ENCODE results near the gene PLXDC1.
"Not testable (repeated sequence)": the region's sequence is repeated elsewhere in the genome, so short reads cannot be mapped to it uniquely, and the experiment has no call there.

PLXDC1 gene

GRCh38 chr17:39170558-39170957 lies 19.1 kb upstream of the PLXDC1 start:
- H3K4me1 Mint-ChIP-seq (ENCODE audit: low read depth) = peaks cover 35% of the 10 kb centered on the region
- peaks cover 43% of the 10 kb centered on the region for H3K27me3 Mint-ChIP-seq (ENCODE audit: low read depth)
- H3K4me3 Mint-ChIP-seq = no peak overlapping the region
- no peaks in the 10 kb centered on the region for H3K36me3 Mint-ChIP-seq (ENCODE audit: low read depth)
- H3K9me3 Mint-ChIP-seq = no peaks in the 10 kb centered on the region
- no peak overlapping the region for H3K27ac Mint-ChIP-seq

GRCh38 chr17:39170109-39170508 lies 18.7 kb upstream of the PLXDC1 start:
- Mint-ChIP-seq H3K9me3 (no peaks in the 10 kb centered on the region), H3K36me3 (ENCODE audit: low read depth) (no peaks in the 10 kb centered on the region), H3K27ac (no peak overlapping the region), H3K4me1 (ENCODE audit: low read depth) (peaks cover 36% of the 10 kb centered on the region), H3K4me3 (no peak overlapping the region), H3K27me3 (ENCODE audit: low read depth) (peaks cover 44% of the 10 kb centered on the region)

GRCh38 chr17:39169518-39169917 lies 18.1 kb upstream of the PLXDC1 start:
- Mint-ChIP-seq H3K27me3 (ENCODE audit: low read depth) (peaks cover 50% of the 10 kb centered on the region), H3K27ac (no peak overlapping the region), H3K4me3 (no peak overlapping the region), H3K9me3 (no peaks in the 10 kb centered on the region), H3K4me1 (ENCODE audit: low read depth) (peaks cover 42% of the 10 kb centered on the region), H3K36me3 (ENCODE audit: low read depth) (no peaks in the 10 kb centered on the region)

GRCh38 chr17:39169101-39169500 lies 17.7 kb upstream of the PLXDC1 start:
- Mint-ChIP-seq H3K27me3 (ENCODE audit: low read depth) (peaks cover 52% of the 10 kb centered on the region), H3K27ac (no peak overlapping the region), H3K4me3 (no peak overlapping the region), H3K4me1 (ENCODE audit: low read depth) (peaks cover 45% of the 10 kb centered on the region), H3K9me3 (no peaks in the 10 kb centered on the region), H3K36me3 (ENCODE audit: low read depth) (no peaks in the 10 kb centered on the region)

DNA sequence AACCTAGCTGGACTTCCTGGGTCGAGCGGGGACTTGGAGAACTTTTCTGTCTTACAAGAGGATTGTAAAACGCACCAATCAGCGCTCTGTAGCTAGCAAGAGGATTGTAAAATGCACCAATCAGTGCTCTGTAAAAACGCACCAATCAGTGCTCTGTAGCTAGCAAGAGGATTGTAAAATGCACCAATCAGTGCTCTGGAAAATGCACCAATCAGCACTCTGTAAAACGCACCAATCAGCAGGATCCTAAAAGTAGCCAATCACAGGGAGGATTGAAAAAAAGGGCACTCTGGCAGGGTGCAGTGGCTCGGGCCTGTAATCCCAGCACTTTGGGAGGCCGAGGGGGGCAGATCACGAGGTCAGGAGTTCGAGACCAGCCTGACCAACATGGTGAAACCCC lies 17.1 kb upstream of the PLXDC1 start:
- Mint-ChIP-seq H3K4me1 (ENCODE audit: low read depth) (peaks cover 44% of the 10 kb centered on the region), H3K27me3 (ENCODE audit: low read depth) (peaks cover 54% of the 10 kb centered on the region)
- not testable (repeated sequence) for H3K9me3 Mint-ChIP-seq; H3K36me3 Mint-ChIP-seq (ENCODE audit: low read depth); H3K4me3 Mint-ChIP-seq; H3K27ac Mint-ChIP-seq

DNA sequence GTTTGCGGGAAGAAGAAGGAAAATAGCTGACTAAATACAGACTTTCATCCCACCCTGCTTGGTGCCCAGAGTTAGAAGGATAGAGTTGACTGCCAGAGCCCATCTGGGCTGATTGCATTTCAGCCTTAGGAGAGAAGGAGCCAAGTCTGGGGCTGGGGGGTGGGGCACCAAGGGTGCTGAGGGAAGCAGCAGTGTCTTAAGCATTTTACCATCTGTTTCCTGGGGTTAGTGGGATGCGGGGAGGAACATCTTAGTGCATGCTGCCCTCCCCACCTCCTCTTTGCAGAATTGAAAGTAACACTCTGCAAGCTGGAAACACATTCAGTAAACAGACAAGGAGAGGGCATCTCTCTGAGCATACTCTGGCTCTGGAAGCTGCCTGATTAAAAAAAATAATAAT lies 16.0 kb upstream of the PLXDC1 start:
- no peaks in the 10 kb centered on the region for H3K9me3 Mint-ChIP-seq
- peaks cover 43% of the 10 kb centered on the region for H3K4me1 Mint-ChIP-seq (ENCODE audit: low read depth)
- H3K27ac Mint-ChIP-seq = peak overlapping the region; percentile 64
- peak overlapping the region; percentile 26 for H3K4me3 Mint-ChIP-seq
- peaks cover 57% of the 10 kb centered on the region for H3K27me3 Mint-ChIP-seq (ENCODE audit: low read depth)
- H3K36me3 Mint-ChIP-seq (ENCODE audit: low read depth) = no peaks in the 10 kb centered on the region

DNA sequence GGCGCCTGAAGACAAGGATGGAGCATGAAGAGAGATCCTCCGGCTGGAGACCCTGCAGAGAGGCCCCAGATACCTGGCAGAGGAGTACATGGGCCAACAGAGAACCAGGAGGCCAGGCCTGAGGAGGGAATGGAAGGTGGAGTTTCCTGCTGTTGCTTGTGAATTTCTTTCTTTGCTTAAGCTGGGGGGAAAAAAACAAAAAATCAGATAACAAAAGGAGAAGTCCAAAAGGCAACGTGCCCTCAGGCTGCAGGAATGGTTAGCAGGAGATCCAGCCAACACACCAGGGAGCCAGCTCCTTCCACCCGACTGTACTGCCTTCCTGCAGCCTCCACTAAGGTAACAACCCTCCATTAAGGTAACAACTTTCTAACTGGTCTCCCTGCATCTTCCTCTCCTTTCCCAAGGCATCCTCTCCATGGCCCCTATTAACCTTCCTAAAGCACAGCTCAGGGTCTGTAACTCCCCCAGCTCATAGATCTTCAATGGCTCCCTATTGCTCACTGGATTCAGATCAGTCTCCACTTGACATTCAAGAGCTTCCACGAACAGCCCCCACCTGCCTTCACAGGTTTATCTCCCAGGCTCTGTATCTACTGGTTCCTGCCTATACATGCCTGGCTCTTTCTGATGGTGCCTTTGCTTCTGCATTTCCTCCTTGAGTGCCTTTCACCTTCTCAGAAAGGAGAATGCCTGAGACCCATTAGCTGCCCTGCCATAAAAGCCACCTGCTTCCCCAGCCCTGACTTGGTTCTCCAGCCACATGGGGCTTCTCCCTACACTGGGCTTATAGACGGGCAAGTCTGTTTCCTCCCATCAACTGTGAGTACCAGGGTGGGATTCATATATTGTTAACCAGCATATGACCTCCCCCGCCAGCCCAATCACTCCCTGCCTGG lies 15.2 kb upstream of the PLXDC1 start:
- Mint-ChIP-seq H3K27ac (no peak overlapping the region), H3K36me3 (ENCODE audit: low read depth) (no peaks in the 10 kb centered on the region), H3K4me3 (peak overlapping the region; percentile 13), H3K27me3 (ENCODE audit: low read depth) (peaks cover 55% of the 10 kb centered on the region), H3K9me3 (no peaks in the 10 kb centered on the region), H3K4me1 (ENCODE audit: low read depth) (peaks cover 36% of the 10 kb centered on the region)

DNA sequence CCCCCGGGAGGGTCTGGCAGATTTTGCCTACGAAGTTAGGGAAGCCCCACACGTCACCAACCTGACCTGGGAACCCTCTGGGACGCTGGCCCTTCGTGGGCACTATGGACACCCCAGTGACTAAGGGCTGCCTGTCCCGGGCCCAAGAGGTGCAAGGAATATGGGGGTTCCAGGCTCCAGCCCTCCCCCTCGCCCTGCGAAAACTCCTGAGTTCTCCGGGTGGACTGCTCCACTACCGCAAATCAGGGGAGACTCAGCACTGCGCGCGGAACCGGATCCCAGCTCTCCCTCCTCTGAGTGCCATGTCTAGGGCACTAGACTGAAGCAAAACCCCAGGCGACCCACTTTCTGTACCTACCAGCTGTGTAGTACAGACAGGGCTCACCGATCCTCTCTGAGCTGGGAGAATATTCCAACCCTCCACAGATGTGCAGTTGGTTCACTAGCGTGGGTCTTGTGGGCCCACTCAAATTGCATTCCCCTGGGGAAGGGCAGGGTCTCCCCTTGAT lies 14.5 kb upstream of the PLXDC1 start, which contains the start of gene ARL5C:
TSS of gene ARL5C (minus strand) at position 321 of the 509 bp plus-strand sequence. CDS start 401 bp downstream, outside the sequence.
- Mint-ChIP-seq H3K27me3 (ENCODE audit: low read depth) (peaks cover 54% of the 10 kb centered on the region), H3K9me3 (no peaks in the 10 kb centered on the region), H3K4me3 (peak within 1 kb of the TSS; percentile 89), H3K27ac (no peak within 1 kb of the TSS), H3K4me1 (ENCODE audit: low read depth) (peaks cover 36% of the 10 kb centered on the region), H3K36me3 (ENCODE audit: low read depth) (no peaks in the 10 kb centered on the region)

DNA sequence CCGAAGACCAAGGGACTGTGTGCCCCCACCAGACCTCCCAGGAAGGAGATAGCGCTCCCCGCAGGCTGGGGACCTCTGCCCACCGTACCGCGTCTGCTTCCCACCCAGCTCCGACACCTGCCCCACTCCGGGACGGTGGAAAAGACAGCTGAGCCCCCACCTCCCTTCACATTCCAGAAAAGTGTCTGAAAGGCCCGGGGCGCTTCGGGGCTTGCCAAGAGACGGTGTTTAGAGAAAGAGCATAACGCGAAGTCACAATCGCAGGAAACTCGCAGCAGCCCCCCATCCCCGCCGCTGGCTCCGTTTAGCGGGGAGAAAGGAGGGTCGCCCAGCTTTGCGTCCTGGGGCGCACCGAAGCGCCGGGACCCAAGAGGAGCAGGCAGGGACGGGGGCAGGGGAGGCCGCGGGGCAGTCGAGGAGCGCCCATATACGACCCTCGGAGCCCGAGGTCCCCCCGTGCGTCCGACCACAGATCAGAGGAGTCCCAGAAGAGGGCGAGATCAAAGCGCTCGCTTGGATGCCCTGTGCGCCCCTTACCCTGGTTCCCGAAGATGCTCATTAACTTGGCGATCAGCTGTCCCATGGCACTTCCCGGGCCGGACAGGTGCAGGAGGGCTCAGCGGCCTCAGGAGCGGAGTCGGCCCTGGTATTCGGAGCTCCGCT lies 13.9 kb upstream of the PLXDC1 start:
- Mint-ChIP-seq H3K27me3 (ENCODE audit: low read depth) (peaks cover 50% of the 10 kb centered on the region), H3K4me1 (ENCODE audit: low read depth) (peaks cover 36% of the 10 kb centered on the region), H3K4me3 (peak overlapping the region; percentile 89), H3K27ac (no peak overlapping the region), H3K36me3 (ENCODE audit: low read depth) (no peaks in the 10 kb centered on the region), H3K9me3 (no peaks in the 10 kb centered on the region)

- Mint-ChIP-seq H3K9me3 (no peaks in the 10 kb centered on the region), H3K27me3 (ENCODE audit: low read depth) (peaks cover 44% of the 10 kb centered on the region), H3K4me3 (peak overlapping the region; percentile 89), H3K27ac (no peak overlapping the region), H3K36me3 (ENCODE audit: low read depth) (no peaks in the 10 kb centered on the region), H3K4me1 (ENCODE audit: low read depth) (peaks cover 36% of the 10 kb centered on the region)
Observed at GRCh38 chr17:39164675-39165143, 13.3 kb upstream of the PLXDC1 start.

GRCh38 chr17:39161962-39162361 lies 10.5 kb upstream of the PLXDC1 start:
- H3K4me3 Mint-ChIP-seq = no peak overlapping the region
- peaks cover 31% of the 10 kb centered on the region for H3K27me3 Mint-ChIP-seq (ENCODE audit: low read depth)
- H3K9me3 Mint-ChIP-seq = no peaks in the 10 kb centered on the region
- H3K27ac Mint-ChIP-seq = no peak overlapping the region
- H3K36me3 Mint-ChIP-seq (ENCODE audit: low read depth) = no peaks in the 10 kb centered on the region
- H3K4me1 Mint-ChIP-seq (ENCODE audit: low read depth) = peaks cover 18% of the 10 kb centered on the region

DNA sequence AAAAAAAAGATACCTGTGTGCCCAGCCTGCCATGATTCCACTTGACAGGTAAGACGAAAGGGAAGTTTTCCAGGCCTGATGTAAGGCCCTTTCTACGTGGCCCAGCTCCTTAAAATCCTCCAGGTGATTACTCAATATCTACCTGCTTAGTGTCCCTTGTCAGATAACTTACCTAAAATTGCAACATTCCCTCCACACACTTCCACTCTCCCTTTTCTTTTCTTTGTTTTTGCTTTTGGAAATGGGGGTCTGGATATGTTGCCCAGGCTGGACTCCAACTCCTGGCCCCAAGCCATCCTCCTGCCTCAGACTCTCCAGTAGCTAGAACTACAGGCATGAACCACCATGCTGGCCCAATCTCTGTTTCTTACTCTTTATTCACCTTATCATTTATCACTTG lies 7.2 kb upstream of the PLXDC1 start:
- Mint-ChIP-seq H3K4me1 (ENCODE audit: low read depth) (peaks cover 7% of the 10 kb centered on the region), H3K36me3 (ENCODE audit: low read depth) (peaks cover 4% of the 10 kb centered on the region), H3K4me3 (no peak overlapping the region), H3K27me3 (ENCODE audit: low read depth) (peaks cover 15% of the 10 kb centered on the region), H3K27ac (no peak overlapping the region), H3K9me3 (no peaks in the 10 kb centered on the region)

DNA sequence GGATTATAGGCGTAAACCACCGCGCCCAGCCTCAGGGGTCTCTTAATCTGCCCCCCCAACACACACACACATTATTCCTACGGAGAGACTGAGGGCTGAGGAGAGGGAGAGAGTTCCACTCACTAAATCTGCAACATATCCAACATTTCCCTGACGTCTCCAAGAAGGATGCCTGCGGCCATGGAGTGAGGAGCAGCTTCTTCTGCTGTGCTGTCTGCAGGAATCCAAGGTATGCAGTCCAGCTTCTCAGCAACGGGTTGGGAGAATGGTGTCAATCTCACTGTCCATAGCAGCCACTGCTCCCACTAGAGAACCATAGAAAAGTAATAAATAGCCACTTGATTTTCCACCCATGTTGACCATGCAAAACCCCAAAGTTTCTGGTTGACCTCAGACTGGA lies 5.1 kb upstream of the PLXDC1 start:
- H3K36me3 Mint-ChIP-seq (ENCODE audit: low read depth) = peaks cover 5% of the 10 kb centered on the region
- no peak overlapping the region for H3K27ac Mint-ChIP-seq
- no peak overlapping the region for H3K4me3 Mint-ChIP-seq
- H3K27me3 Mint-ChIP-seq (ENCODE audit: low read depth) = peaks cover 21% of the 10 kb centered on the region
- peaks cover 23% of the 10 kb centered on the region for H3K4me1 Mint-ChIP-seq (ENCODE audit: low read depth)
- H3K9me3 Mint-ChIP-seq = no peaks in the 10 kb centered on the region

GRCh38 chr17:39155654-39156053 lies 4.2 kb upstream of the PLXDC1 start:
- H3K27ac Mint-ChIP-seq = no peak overlapping the region
- H3K4me1 Mint-ChIP-seq (ENCODE audit: low read depth) = peaks cover 23% of the 10 kb centered on the region
- H3K9me3 Mint-ChIP-seq = no peaks in the 10 kb centered on the region
- peaks cover 25% of the 10 kb centered on the region for H3K27me3 Mint-ChIP-seq (ENCODE audit: low read depth)
- H3K4me3 Mint-ChIP-seq = no peak overlapping the region
- H3K36me3 Mint-ChIP-seq (ENCODE audit: low read depth) = peaks cover 5% of the 10 kb centered on the region

Measured in T-helper 1 cell treated with Interleukin-12 subunit alpha and Interleukin-12 subunit beta and Interleukin-4 antibody, amounts not matched to agents 30 μg/mL and 1 μg/mL, for 36 hours (primary cell).